Keratinocyte (primary cell): ENCODE results near the gene DEPDC5. TPM values are rescaled to one million over a fixed set of nuclear protein-coding genes. Genes with fewer than 3 reads are reported as not detected.
"Not testable (repeated sequence)": the region's sequence is repeated elsewhere in the genome, so short reads cannot be mapped to it uniquely, and the experiment has no call there.

Experiments
- DNase-seq: peaks from one replicate; pipeline ENCODE4 v3.0.0-alpha.2; 2011; ENCODE audit warnings: low read depth, missing footprints, low spot score
- FAIRE-seq: peaks from 2 replicates; lab custom pipeline; 2011; peaks lifted over from hg19 to GRCh38; lab: Jason Lieb, UNC
- H2AFZ ChIP-seq: 2 replicates; pipeline ENCODE4 v1.6.0; 2012; ENCODE audit warnings: low read length, control low read depth, inconsistent platforms; ENCODE audit not compliant: control insufficient read depth
- H3K27ac ChIP-seq: 2 replicates; pipeline ENCODE4 v1.5.1; 2011; ENCODE audit warnings: low read length; ENCODE audit not compliant: control insufficient read depth, insufficient read depth
- H3K27me3 ChIP-seq: 3 replicates; pipeline ENCODE4 v1.6.0; 2011; ENCODE audit warnings: low read length; ENCODE audit not compliant: control insufficient read depth, insufficient read depth; ENCODE audit errors: extremely low read depth
- H3K36me3 ChIP-seq, 2 experiments: 2 replicates in 1 of 2; 3 replicates in 1 of 2; pipeline ENCODE4 v1.5.1; 2011; ENCODE audit warnings: low read length in 2 of 2, mild to moderate bottlenecking in 1 of 2; ENCODE audit not compliant: control insufficient read depth in 2 of 2, insufficient read depth in 2 of 2; ENCODE audit errors: extremely low read depth in 1 of 2
- H3K4me1 ChIP-seq: 3 replicates; pipeline ENCODE4 v1.5.1; 2011; ENCODE audit warnings: low read length; ENCODE audit not compliant: control insufficient read depth, insufficient read depth; ENCODE audit errors: extremely low read depth
- H3K4me2 ChIP-seq: 3 replicates; pipeline ENCODE4 v1.6.0; 2011; ENCODE audit warnings: low read depth, low read length; ENCODE audit not compliant: control insufficient read depth, insufficient read depth; ENCODE audit errors: extremely low read depth
- H3K4me3 ChIP-seq, 3 experiments: fragments of 200-600 bp in 1 of 3; sonication (generic) in 1 of 3; 2 replicates in 2 of 3; 3 replicates in 1 of 3; pipeline ENCODE4 v1.5.1; 2011 to 2016; ENCODE audit warnings: low read length in 3 of 3, mild to moderate bottlenecking in 3 of 3, control low read depth in 2 of 3, inconsistent platforms in 1 of 3, low read depth in 1 of 3, mixed read lengths in 1 of 3, mixed run types in 1 of 3, moderate library complexity in 1 of 3; ENCODE audit not compliant: control insufficient read depth in 2 of 3, insufficient read depth in 2 of 3; ENCODE audit errors: extremely low read depth in 1 of 3
- H3K79me2 ChIP-seq: 2 replicates; pipeline ENCODE4 v1.6.0; 2012; ENCODE audit warnings: low read length; ENCODE audit not compliant: control insufficient read depth, insufficient read depth
- H3K9ac ChIP-seq: 3 replicates; pipeline ENCODE4 v1.6.0; 2011; ENCODE audit warnings: low read length; ENCODE audit not compliant: control insufficient read depth, insufficient read depth; ENCODE audit errors: extremely low read depth
- H3K9me1 ChIP-seq: 3 replicates; pipeline ENCODE4 v1.6.0; 2011; ENCODE audit warnings: low read length; ENCODE audit not compliant: control insufficient read depth, insufficient read depth; ENCODE audit errors: extremely low read depth
- H3K9me3 ChIP-seq: 2 replicates; pipeline ENCODE4 v1.5.1; 2012; ENCODE audit warnings: low read depth, low read length; ENCODE audit not compliant: control insufficient read depth
- H4K20me1 ChIP-seq: 3 replicates; pipeline ENCODE4 v1.6.0; 2011; ENCODE audit warnings: low read length; ENCODE audit not compliant: control insufficient read depth, insufficient read depth; ENCODE audit errors: extremely low read depth
- CTCF ChIP-seq, 3 experiments: IDR thresholded peaks in 1 of 3; conservative IDR thresholded peaks in 1 of 3; optimal IDR thresholded peaks in 1 of 3; 2 replicates in 2 of 3; 3 replicates in 1 of 3; pipeline versions ENCODE3 to v1.5.1; 2011; ENCODE audit warnings: low read length in 3 of 3, mild to moderate bottlenecking in 3 of 3, moderate library complexity in 2 of 3, control low read depth in 1 of 3, inconsistent platforms in 1 of 3; ENCODE audit not compliant: insufficient read depth in 2 of 3; ENCODE audit errors: extremely low read depth in 1 of 3
- EZH2 ChIP-seq: IDR thresholded peaks from one replicate; pipeline ENCODE4 v1.6.1; 2012; ENCODE audit warnings: inconsistent platforms, mild to moderate bottlenecking, low read length, moderate library complexity
- dilution Hi-C: fragments of 300-500 bp; cut with MboI; formaldehyde crosslinking; loops from one replicate; pipeline ENCODE4 v1.7.0; 2020; ENCODE audit warnings: low sequenced_read_pairs; ENCODE audit not compliant: extremely low pct_ligation_motif_present
- polyA plus RNA-seq, 5 experiments: library from polyadenylated mRNA; depleted of rRNA in 3 of 5; stranded (reverse) in 3 of 5; stranded (forward) in 1 of 5; unstranded in 1 of 5; fragments of >200 nt; gene quantifications; 1 replicate in 1 of 5; 2 replicates in 3 of 5; 3 replicates in 1 of 5; pipeline versions ENCODE4 v1.2.1 to v1.2.3, GENCODE V29; 2011 to 2012; ENCODE audit warnings: missing spikeins in 2 of 5, low read depth in 1 of 5, low replicate concordance in 1 of 5

The DEPDC5 gene
- polyA plus RNA-seq, 1 donor (not counting 4 experiments of a cell fraction or from before 2014, with no cell fraction given) = 9.7 TPM

DNA sequence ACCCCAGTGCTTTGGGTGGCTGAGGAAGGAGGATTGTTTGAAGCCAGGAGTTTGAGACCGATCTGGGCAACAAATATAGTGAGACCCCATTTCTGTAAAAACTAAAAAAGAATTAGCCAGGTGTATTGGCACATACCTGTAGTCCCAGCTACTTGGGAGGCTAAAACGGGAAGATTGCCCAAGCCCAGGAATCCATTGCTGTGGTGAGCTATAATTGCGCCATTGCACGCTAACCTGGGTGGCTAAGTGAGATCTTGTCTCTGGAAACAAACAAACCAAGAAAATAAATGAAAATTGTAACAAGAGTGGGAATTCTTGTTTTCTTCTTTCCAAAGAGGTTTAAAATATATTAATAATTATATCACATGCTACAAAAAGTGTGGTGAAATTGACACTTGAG is 52.9 kb downstream of the DEPDC5 start:
- Histone ChIP-seq H3K27me3 (no peaks in the 10 kb centered on the region), H3K36me3 (peaks cover 11 to 18% of the 10 kb centered on the region in 2 experiments), H3K4me2 (no peak overlapping the region), H3K9me3 (no peaks in the 10 kb centered on the region), H3K79me2 (no peaks in the 10 kb centered on the region), H3K27ac (no peak overlapping the region), H3K9ac (no peak overlapping the region), H4K20me1 (no peaks in the 10 kb centered on the region), H2AFZ (no peak overlapping the region), H3K4me1 (no peaks in the 10 kb centered on the region), H3K4me3 (no peak overlapping the region), H3K9me1 (no peaks in the 10 kb centered on the region)
- dilution Hi-C loops = no loop called here
- FAIRE-seq = no peak
- DNase-seq = no peak
- TF ChIP-seq CTCF (optimal IDR thresholded peaks at IDR 0.05 in 1 of 3, IDR thresholded peaks at IDR 0.05 in 1 of 3, conservative IDR thresholded peaks at IDR 0.05 in 1 of 3; ENCODE audit: extremely low read depth in 1 of 3, insufficient read depth in 2 of 3, low read length in 3 of 3) (no peak), EZH2 (no peak)

GRCh38 chr22:31812977-31813605 is 59.3 kb downstream of the DEPDC5 start:
- H3K9me1 ChIP-seq = no peaks in the 10 kb centered on the region
- dilution Hi-C loops = no loop called here
- no peak overlapping the region for H3K27ac ChIP-seq
- no peak overlapping the region for H3K9ac ChIP-seq
- no peaks in the 10 kb centered on the region for H3K79me2 ChIP-seq
- H3K4me1 ChIP-seq = no peaks in the 10 kb centered on the region
- no peak for FAIRE-seq
- no peak overlapping the region for H3K4me3 ChIP-seq
- peaks cover 14 to 19% of the 10 kb centered on the region in 2 experiments for H3K36me3 ChIP-seq
- H3K27me3 ChIP-seq = no peaks in the 10 kb centered on the region
- TF ChIP-seq EZH2 (no peak), CTCF (optimal IDR thresholded peaks at IDR 0.05 in 1 of 3, IDR thresholded peaks at IDR 0.05 in 1 of 3, conservative IDR thresholded peaks at IDR 0.05 in 1 of 3; ENCODE audit: extremely low read depth in 1 of 3, insufficient read depth in 2 of 3, low read length in 3 of 3) (no peak)
- no peaks in the 10 kb centered on the region for H4K20me1 ChIP-seq
- no peak overlapping the region for H3K4me2 ChIP-seq
- no peak for DNase-seq
- no peak overlapping the region for H2AFZ ChIP-seq
- no peaks in the 10 kb centered on the region for H3K9me3 ChIP-seq

DNA sequence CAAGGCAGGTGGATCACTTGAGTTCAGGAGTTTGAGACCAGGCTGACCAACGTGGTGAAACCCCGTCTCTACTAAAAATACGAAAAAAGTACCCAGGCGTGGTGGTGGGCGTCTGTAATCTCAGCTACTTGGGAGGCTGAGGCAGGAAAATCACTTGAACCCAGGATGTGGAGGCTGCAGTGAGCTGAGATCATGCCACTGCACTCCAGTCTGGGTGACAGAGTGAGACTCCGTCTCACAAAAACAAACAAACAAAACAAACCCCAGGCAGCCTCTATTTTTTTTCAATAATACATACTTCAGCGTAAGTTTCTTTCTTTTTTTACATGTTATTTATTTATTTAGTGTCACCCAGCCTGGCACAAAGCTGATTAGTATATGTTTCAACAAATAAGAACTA is 60.1 kb downstream of the DEPDC5 start:
- dilution Hi-C loops = not testable (repeated sequence)
- H3K36me3 ChIP-seq = peaks cover 16 to 21% of the 10 kb centered on the region in 2 experiments

More for the DNA sequence above, 60.1 kb downstream of the DEPDC5 start:
- not testable (repeated sequence) for H4K20me1 ChIP-seq, H3K27me3 ChIP-seq, H3K79me2 ChIP-seq, H3K4me1 ChIP-seq, H3K4me2 ChIP-seq, H3K9ac ChIP-seq, H3K4me3 ChIP-seq, DNase-seq, H3K9me1 ChIP-seq, FAIRE-seq, H2AFZ ChIP-seq, H3K9me3 ChIP-seq, H3K27ac ChIP-seq
